ENCODE data around the gene GDPD4.

Gene GDPD4

DNA sequence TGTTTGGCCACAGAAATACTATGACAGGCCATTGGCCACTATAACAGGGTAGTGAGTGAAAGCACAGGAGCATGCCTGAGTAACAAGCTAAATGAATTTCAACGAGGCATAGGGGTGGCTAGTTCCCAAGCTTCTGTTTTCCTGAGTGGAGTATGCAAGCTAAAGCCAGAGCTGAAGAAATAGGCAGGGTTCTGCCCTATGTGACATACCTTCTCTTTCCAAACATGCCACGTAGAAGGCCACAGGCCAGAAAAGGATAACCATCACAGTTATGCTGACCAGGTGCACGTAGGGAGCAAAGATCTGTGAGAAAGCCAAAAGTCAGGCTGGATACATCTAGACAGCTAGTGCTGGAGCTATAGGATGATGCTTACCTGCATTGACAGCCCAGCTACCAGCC is 30.6 kb downstream of the GDPD4 start:
- Mint-ChIP-seq H3K27me3 (peaks cover 1% of the 10 kb centered on the region), H3K9me3 (no peaks in the 10 kb centered on the region), H3K4me3 (no peak overlapping the region), H3K36me3 (no peaks in the 10 kb centered on the region), H3K27ac (no peak overlapping the region), H3K4me1 (no peaks in the 10 kb centered on the region)

DNA sequence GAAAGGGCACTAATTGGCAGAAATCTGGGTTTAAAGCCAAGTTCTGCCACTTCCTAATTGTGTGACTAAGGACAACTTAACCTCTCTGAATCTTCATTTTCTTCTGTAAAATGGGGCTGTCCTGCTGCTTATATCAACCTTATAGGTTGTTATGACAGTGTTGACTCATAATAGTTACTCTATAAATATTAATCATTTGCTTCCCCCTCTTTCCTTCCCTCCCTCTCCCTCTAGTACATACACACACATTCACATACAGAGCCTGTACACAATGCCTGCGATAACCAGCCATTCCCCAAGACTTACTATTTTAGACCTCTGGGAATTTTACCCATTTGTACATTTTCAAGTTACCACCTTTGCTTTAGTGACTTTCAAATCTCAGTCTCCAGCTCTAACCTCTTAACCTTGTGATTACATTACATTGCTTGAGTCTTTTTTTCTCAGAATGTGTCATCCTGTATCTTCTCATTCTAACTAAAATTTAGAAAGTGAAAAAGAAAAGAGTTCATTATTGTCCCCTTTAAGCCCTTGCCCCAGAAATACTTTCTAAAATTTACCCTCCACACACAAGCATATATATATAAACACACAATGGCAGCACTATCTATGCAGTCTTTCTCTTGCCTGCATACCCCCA is 31.9 kb downstream of the GDPD4 start:
- H3K36me3 Mint-ChIP-seq: no peaks in the 10 kb centered on the region
- no peak overlapping the region for H3K27ac Mint-ChIP-seq
- H3K9me3 Mint-ChIP-seq: no peaks in the 10 kb centered on the region
- H3K4me1 Mint-ChIP-seq: no peaks in the 10 kb centered on the region
- H3K27me3 Mint-ChIP-seq: peaks cover 1% of the 10 kb centered on the region
- no peak overlapping the region for H3K4me3 Mint-ChIP-seq

DNA sequence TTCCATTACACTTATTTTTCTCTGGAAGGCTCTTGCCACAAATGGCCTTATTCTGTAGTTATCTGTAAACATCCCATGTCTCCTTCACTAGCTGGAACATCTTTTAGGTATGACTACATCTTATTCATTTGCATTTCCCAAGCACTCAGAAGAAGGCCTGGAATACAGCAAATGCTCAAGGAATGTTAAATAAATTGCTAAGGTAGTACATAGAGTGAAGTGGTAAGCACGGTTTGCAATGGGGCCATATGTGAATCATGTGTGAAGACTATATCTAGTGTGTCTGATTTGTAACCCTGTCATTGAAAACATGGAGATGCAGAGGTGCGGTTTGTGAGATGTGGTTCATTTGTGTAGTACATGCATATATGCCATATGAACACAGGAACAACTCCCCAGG is 33.5 kb downstream of the GDPD4 start:
- H3K4me1 Mint-ChIP-seq: no peaks in the 10 kb centered on the region
- H3K9me3 Mint-ChIP-seq: peaks cover 6% of the 10 kb centered on the region

DNA sequence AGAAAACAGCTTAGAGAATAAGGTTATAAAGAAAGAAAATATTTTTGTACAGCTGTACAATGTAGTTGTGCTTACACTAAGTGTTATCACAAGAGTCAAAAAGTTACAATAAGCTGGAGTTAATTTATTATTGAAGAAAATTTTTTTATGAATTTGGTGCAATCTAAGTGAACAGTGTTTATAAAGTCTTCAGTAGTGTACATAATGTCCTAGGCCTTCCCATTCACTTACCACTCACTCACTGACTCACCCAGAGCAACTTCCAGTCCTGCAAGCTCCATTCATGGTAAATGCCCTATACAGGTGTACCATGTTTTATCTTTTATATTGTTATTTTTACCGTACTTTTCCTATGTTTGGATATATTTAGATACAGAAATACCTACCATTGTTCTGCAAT is 34.7 kb downstream of the GDPD4 start:
- H3K27me3 Mint-ChIP-seq: peaks cover 7% of the 10 kb centered on the region
- no peaks in the 10 kb centered on the region for H3K4me1 Mint-ChIP-seq
- H3K36me3 Mint-ChIP-seq: peaks cover 2% of the 10 kb centered on the region
- H3K27ac Mint-ChIP-seq: no peak overlapping the region
- no peak overlapping the region for H3K4me3 Mint-ChIP-seq
- peaks cover 6% of the 10 kb centered on the region for H3K9me3 Mint-ChIP-seq

More for the DNA sequence above, 33.5 kb downstream of the GDPD4 start:
- Mint-ChIP-seq H3K27ac (no peak overlapping the region), H3K36me3 (peaks cover 2% of the 10 kb centered on the region), H3K4me3 (no peak overlapping the region), H3K27me3 (peaks cover 3% of the 10 kb centered on the region)

DNA sequence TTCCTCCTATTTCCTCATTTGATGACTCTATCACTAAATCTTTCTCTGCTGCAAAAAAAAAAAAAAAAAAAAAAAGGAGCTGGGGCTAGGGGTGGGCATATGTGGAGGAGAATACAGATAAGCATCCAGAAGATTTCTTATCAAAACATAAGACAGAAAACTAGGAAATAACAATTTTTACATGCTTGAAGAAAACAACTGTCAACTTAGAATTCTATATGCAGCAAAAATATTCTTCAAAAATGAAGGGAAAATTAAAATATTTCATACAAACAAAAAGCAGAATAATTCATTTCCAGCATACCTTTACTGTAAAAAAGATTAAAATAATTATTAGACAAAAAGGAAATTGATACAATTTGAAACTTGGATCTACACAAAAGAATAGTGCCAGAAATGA is 38.7 kb downstream of the GDPD4 start:
- no peak overlapping the region for H3K4me3 Mint-ChIP-seq
- H3K36me3 Mint-ChIP-seq: peaks cover 2% of the 10 kb centered on the region
- H3K9me3 Mint-ChIP-seq: peaks cover 6% of the 10 kb centered on the region
- H3K27me3 Mint-ChIP-seq: peaks cover 18% of the 10 kb centered on the region
- H3K4me1 Mint-ChIP-seq: no peaks in the 10 kb centered on the region
- no peak overlapping the region for H3K27ac Mint-ChIP-seq

DNA sequence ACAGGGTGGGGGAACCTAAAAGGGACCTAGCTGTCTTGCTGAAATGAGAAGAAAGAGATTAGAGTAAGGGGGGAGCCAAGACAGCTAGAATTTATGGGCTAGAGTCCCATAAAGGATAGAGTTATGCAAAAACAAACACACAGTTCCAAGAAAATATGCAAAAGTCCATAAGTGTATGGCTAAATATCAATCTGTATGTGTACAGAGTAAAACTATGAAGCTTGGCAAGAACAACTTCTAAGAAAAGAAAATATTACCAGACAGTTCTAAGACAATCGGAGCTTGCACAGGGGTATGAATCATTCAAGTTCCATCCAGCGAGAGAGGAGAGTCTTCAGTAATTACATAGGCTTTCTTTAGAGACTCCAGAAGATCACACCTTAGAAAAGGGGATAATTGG is 41.8 kb downstream of the GDPD4 start:
- H3K36me3 Mint-ChIP-seq: peaks cover 2% of the 10 kb centered on the region
- no peak overlapping the region for H3K27ac Mint-ChIP-seq
- peaks cover 6% of the 10 kb centered on the region for H3K9me3 Mint-ChIP-seq
- H3K4me1 Mint-ChIP-seq: no peaks in the 10 kb centered on the region
- H3K4me3 Mint-ChIP-seq: no peak overlapping the region
- peaks cover 28% of the 10 kb centered on the region for H3K27me3 Mint-ChIP-seq

DNA sequence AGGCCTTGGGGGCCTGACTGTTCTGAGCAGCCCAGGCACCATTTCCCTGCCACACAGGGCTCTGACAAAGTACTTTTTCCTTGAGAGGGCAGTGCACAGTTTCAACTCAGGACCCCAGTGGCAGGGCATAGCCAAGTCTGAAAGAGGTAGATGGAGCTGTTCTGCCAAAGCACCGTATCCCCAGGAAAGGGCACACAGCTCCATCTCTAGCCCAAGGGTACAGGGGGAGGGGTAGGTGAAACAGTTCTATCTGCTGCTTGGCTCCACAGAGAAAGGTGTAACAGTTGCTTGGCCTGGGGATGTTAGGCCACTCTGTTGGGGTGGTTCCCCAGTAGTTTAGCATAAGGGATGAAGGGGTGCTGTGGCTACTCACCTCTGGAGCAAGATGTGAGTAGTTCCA is 47.8 kb downstream of the GDPD4 start:
- H3K4me1 Mint-ChIP-seq: peaks cover 13% of the 10 kb centered on the region
- H3K9me3 Mint-ChIP-seq: peaks cover 17% of the 10 kb centered on the region
- peaks cover 11% of the 10 kb centered on the region for H3K27me3 Mint-ChIP-seq
- no peaks in the 10 kb centered on the region for H3K36me3 Mint-ChIP-seq
- H3K4me3 Mint-ChIP-seq: no peak overlapping the region
- no peak overlapping the region for H3K27ac Mint-ChIP-seq

DNA sequence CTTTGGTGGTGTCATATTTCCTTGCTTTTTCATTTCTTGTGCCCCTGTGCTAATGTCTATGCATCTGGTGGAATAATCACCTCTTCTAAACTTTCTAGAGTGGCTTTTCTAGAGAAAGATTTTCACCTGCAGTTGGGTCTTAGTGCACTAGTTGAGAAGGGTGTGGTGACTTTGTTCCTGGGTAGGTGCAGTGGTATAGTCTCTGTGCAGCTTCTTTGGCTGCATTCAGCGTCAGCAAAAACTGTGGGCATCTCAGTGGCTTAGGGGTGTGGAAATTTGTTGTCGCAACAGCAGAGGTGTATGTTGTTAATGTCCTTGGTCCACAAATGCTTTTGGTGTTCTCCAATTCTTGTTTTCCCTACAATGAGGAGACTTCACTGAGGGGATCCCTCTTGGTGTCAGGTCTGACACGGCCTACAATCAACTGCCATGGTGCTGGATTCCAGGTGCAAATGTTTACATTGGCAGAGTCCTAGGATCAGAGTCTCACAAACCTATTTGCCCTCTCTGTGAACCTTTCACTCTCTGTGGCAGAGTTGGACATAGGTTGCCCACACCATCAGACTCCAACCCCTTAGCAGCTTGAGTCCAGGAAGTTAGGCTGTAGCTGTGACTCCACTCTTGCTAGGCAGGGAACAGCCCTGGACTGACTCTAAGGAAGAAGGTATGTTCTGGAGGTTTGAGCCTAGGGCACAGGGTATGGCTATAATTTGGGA is 48.8 kb downstream of the GDPD4 start:
- no peak overlapping the region for H3K4me3 Mint-ChIP-seq
- H3K27me3 Mint-ChIP-seq: peaks cover 10% of the 10 kb centered on the region
- H3K27ac Mint-ChIP-seq: no peak overlapping the region
- peaks cover 17% of the 10 kb centered on the region for H3K9me3 Mint-ChIP-seq
- H3K36me3 Mint-ChIP-seq: no peaks in the 10 kb centered on the region
- H3K4me1 Mint-ChIP-seq: peaks cover 13% of the 10 kb centered on the region

DNA sequence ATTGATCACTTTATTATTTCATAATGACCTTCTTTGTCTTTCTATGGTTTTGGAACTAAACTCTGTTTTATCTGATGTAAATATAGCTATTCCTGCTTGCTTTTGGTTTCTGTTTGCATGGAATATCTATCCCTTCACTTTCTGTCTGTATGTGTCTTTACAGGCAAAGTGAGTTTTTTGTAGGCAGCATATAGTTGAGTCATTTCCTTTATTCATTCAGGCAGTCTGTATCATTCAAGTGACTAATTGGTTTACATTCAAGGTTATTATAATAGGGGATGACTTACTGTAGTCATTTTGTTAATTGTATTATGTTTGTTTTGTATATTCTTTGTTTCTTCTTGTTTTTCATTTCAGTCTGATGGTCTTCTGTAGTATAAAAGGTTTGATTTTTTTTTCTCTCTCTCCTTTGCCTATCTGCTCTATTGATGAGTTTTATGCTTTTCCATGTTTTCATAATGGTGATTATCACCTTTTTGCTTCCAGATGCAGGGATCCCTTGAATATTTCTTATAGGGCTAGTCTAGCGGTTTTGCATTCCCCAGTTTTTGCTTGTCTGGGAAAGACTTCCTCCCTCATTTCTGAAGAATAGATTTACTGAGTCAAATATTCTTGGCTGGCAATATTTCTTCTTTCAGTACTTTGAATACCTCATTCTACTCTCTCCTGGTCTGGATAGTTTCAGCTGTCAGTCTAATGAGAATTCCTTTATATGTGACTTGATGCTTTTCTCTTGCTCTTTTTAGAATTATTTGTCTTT is 50.4 kb downstream of the GDPD4 start:
- Mint-ChIP-seq H3K36me3 (no peaks in the 10 kb centered on the region), H3K4me3 (no peak overlapping the region), H3K4me1 (peaks cover 13% of the 10 kb centered on the region), H3K27me3 (peaks cover 3% of the 10 kb centered on the region), H3K27ac (peak overlapping the region; percentile 80), H3K9me3 (peaks cover 17% of the 10 kb centered on the region)

DNA sequence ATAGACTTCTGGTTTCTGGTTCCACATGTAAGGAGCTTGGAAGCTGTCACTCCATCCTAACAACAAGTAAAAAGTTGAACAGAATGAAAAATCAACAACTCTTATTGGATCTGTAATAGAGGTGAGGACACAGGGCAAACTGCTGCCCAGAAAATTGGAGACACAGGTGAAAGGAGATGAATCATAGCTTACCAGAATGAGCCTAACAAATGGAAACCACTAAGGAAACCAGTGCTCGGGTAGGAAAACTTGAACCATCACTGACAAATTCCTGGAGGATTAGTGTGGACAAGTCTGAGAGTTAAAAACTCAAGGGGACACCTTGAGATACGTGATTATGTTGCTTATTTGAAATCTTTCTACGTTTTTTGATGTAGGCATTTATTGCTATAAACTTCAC is 52.1 kb downstream of the GDPD4 start:
- H3K4me3 Mint-ChIP-seq: no peak overlapping the region
- no peak overlapping the region for H3K27ac Mint-ChIP-seq
- peaks cover 17% of the 10 kb centered on the region for H3K9me3 Mint-ChIP-seq
- no peaks in the 10 kb centered on the region for H3K27me3 Mint-ChIP-seq
- peaks cover 13% of the 10 kb centered on the region for H3K4me1 Mint-ChIP-seq
- H3K36me3 Mint-ChIP-seq: no peaks in the 10 kb centered on the region

DNA sequence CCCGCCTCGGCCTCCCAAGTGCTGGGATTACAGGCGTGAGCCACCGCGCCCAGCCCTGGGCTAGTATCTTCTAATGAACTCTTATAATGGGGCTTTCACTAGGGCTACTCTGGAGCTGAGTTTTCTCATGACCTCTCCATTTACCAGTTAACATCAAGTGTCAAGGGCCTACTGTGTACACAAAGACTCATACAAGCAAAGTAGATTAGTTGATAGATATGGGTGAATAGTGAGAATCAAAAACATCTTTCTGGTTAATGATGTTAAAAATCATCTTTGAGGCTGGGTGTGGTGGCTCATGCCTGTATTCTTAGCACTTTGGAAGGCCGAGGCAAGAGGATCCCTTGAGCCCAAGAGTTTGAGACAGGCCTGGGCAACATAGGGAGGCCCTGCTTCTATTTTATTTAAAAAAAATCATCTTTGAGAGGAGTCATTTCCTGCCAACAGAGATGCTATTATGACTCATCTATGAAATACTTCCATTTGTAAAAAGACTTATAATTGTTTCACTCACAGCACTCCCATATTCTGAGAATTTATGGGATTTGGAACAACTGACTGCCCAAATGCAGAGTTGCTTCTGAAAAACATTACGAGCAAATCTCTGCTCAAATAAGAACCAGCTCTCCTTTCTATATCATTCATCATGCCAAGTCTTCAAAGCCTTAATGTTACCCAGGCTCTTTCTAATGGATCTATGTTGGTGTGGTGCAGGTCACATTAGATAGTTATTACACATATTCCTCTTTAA is 57.0 kb downstream of the GDPD4 start:
- H3K9me3 Mint-ChIP-seq: no peaks in the 10 kb centered on the region
- H3K27me3 Mint-ChIP-seq: no peaks in the 10 kb centered on the region

DNA sequence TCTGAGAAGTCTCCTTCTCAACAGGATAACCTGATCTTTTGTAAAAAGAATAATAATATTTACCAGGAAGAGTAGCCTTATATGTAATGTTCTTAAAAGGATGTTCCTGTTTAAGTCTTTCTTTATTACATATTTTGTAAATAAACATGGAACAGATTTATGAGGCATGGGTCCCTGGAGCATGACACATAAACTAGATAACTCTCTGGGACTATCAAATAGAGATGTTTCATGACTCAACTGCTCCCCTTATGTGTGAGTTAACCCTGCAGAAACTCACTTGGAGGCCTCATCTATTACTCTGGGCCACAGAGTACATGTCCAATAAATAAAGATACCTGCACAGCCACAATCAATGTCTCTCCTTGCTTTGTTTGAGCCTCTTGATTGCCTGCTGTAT is 64.6 kb downstream of the GDPD4 start:
- H3K4me3 Mint-ChIP-seq: no peak overlapping the region
- H3K27ac Mint-ChIP-seq: no peak overlapping the region
- no peaks in the 10 kb centered on the region for H3K9me3 Mint-ChIP-seq
- peaks cover 3% of the 10 kb centered on the region for H3K27me3 Mint-ChIP-seq
- no peaks in the 10 kb centered on the region for H3K4me1 Mint-ChIP-seq
- no peaks in the 10 kb centered on the region for H3K36me3 Mint-ChIP-seq

More for the DNA sequence above, 57.0 kb downstream of the GDPD4 start:
- Mint-ChIP-seq H3K36me3 (no peaks in the 10 kb centered on the region), H3K27ac (peak overlapping the region; percentile 52), H3K4me3 (no peak overlapping the region), H3K4me1 (no peaks in the 10 kb centered on the region)

DNA sequence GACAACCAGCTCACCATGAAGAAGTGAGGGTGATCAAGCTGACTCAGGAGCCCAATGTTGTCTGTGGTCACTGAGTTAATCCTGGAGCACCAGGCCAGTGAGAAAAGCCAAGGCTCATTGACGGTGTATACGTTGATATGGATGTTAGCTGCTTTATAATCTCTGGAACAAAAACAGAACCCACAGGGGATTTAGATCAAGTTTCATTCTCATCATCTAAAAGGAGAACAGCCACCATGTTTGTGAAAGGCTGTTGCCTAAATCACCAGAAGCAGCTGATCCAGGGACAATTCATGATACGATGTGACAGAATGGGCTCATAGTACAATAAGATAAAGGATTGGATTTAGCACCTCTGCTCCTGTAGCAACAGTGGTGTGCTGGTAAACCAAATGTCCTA is 68.5 kb downstream of the GDPD4 start:
- Mint-ChIP-seq H3K36me3 (no peaks in the 10 kb centered on the region), H3K4me1 (no peaks in the 10 kb centered on the region), H3K4me3 (no peak overlapping the region), H3K27me3 (peaks cover 2% of the 10 kb centered on the region), H3K27ac (no peak overlapping the region), H3K9me3 (no peaks in the 10 kb centered on the region)

DNA sequence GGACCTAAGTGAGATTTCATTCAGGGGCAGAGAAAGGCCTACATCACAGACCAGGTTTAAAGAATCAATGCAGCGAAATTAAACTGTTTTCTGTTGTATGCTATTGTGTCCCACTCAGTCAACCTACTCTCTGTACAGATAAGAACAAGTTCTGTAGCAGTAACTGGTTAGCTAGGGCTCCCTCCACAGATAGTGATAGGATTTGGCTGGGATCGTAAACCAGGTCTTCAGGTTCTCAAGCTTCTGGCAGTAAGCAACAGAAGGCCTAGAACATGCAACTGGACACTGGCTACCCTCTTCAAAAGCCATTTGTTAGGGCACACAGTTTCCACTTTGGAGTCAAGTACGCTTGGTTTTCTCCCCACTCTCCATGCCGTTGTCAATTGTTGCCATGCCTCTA is 69.2 kb downstream of the GDPD4 start:
- H3K36me3 Mint-ChIP-seq: no peaks in the 10 kb centered on the region
- H3K4me1 Mint-ChIP-seq: no peaks in the 10 kb centered on the region
- peaks cover 3% of the 10 kb centered on the region for H3K27me3 Mint-ChIP-seq
- H3K4me3 Mint-ChIP-seq: no peak overlapping the region
- H3K9me3 Mint-ChIP-seq: no peaks in the 10 kb centered on the region
- no peak overlapping the region for H3K27ac Mint-ChIP-seq

DNA sequence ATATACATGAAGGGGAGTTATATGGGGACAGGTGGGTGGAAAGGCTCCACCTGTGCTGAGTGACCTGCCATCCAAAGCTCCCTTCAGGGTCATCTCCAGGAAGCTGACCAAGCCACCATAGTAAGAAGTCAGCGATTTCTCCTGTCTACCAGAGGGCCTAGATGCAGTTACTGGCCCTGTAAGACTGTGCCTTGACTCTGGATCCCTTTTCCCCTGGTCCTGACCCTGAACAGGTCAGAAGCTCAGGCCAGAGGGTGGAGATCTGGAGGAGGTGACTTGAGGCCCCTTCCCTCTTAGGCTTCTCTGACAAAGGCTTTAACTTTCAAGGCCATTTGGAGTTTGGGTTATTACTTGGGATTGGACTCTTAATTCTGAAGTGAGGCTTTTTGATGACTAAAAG is 69.7 kb downstream of the GDPD4 start:
- Mint-ChIP-seq H3K4me1 (no peaks in the 10 kb centered on the region), H3K27ac (no peak overlapping the region), H3K27me3 (peaks cover 7% of the 10 kb centered on the region), H3K36me3 (no peaks in the 10 kb centered on the region), H3K4me3 (no peak overlapping the region), H3K9me3 (no peaks in the 10 kb centered on the region)

Measured in activated naive CD4-positive, alpha-beta T cell treated with anti-CD3 and anti-CD28 coated beads, Interleukin-2, amount 50 U/mL, for 24 hours (primary cell).